ENCODE data around the gene DEDD. TPM values are rescaled to one million over a fixed set of nuclear protein-coding genes. Genes with fewer than 3 reads are reported as not detected.
A peak's percentile ranks its signal among the peaks of the same experiment; 100 is the strongest.

The DEDD gene
- total and polyA plus RNA-seq, 2 of the 13 experiments (the other 11 are each of a cell fraction or from before 2014, with no cell fraction given) = 12.6 to 27.8 TPM

- TF ChIP-seq KLF11 (CRISPR knock-in tag; IDR thresholded peaks at IDR 0.05) = no peak
- TF ChIP-seq NFATC3 (CRISPR knock-in tag; IDR thresholded peaks at IDR 0.05) = no peak
- no peak for TF ChIP-seq ZBTB39 (CRISPR knock-in tag; IDR thresholded peaks at IDR 0.05)
- TF ChIP-seq ZNF549 (CRISPR knock-in tag; IDR thresholded peaks at IDR 0.05) = no peak
- no peak; the same call in 1 of the 2 replicates for TF ChIP-seq ZNF121 (CRISPR knock-in tag; IDR thresholded peaks at IDR 0.05)
- TF ChIP-seq IRF1 (CRISPR knock-in tag; IDR thresholded peaks at IDR 0.05; ENCODE audit: low read depth) = no peak
- peak; percentile 63; the same call in 1 of the 2 replicates for TF ChIP-seq NAIF1 (CRISPR knock-in tag; IDR thresholded peaks at IDR 0.05; ENCODE audit: borderline replicate concordance)
- TF ChIP-seq SRF (IDR thresholded peaks at IDR 0.05; ENCODE audit: low read depth, low read length) = no peak
- TF ChIP-seq ZNF326 (CRISPR knock-in tag; IDR thresholded peaks at IDR 0.05; ENCODE audit: borderline replicate concordance) = no peak
- TF ChIP-seq ZSCAN21 (CRISPR knock-in tag; IDR thresholded peaks at IDR 0.05; ENCODE audit: borderline replicate concordance) = no peak
- no peak for TF ChIP-seq ZNF296 (CRISPR knock-in tag; conservative IDR thresholded peaks at IDR 0.05)
- TF ChIP-seq ZGPAT (CRISPR knock-in tag; IDR thresholded peaks at IDR 0.05) = peak; percentile 78; the same call in 1 of the 2 replicates
- TF ChIP-seq JDP2 (CRISPR knock-in tag; IDR thresholded peaks at IDR 0.05; ENCODE audit: borderline replicate concordance) = no peak
- TF ChIP-seq IRX3 (CRISPR knock-in tag; IDR thresholded peaks at IDR 0.05; ENCODE audit: borderline replicate concordance, low read depth) = no peak
- no peak for TF ChIP-seq ZNF530 (CRISPR knock-in tag; IDR thresholded peaks at IDR 0.05; ENCODE audit: low read depth)
- no peak for TF ChIP-seq ZNF674 (CRISPR knock-in tag; IDR thresholded peaks at IDR 0.05; ENCODE audit: low read depth)
- no peak for TF ChIP-seq ZNF556 (CRISPR knock-in tag; IDR thresholded peaks at IDR 0.05; ENCODE audit: borderline replicate concordance)
- TF ChIP-seq YY1 (IDR thresholded peaks at IDR 0.05; ENCODE audit: insufficient read depth, insufficient replicate concordance, low read depth, low read length) = peak; percentile 97
- TF ChIP-seq ZNF614 (CRISPR knock-in tag; IDR thresholded peaks at IDR 0.05; ENCODE audit: borderline replicate concordance) = peak; percentile 31; the same call in 1 of the 2 replicates
- peak; percentile 82 for TF ChIP-seq HOXA5 (CRISPR knock-in tag; IDR thresholded peaks at IDR 0.05)
- no peak; the same call in 1 of the 2 replicates for TF ChIP-seq ZNF124 (CRISPR knock-in tag; IDR thresholded peaks at IDR 0.05)
- TF ChIP-seq ZNF430 (CRISPR knock-in tag; IDR thresholded peaks at IDR 0.05) = 0 out of 2 replicates have a peak, but pooled peaks have one; percentile 79
- peak; percentile 71; the same call in 1 of the 2 replicates for TF ChIP-seq ZNF275 (CRISPR knock-in tag; IDR thresholded peaks at IDR 0.05; ENCODE audit: borderline replicate concordance)
- TF ChIP-seq MXD1 (CRISPR knock-in tag; IDR thresholded peaks at IDR 0.05) = peak; percentile 76; the same call in 1 of the 2 replicates
Measured at GRCh38 chr1:161117759-161118581, 14.5 kb downstream of the DEDD start, which contains the start of the genes NIT1 and PFDN2 (continued).

Data from HepG2 (cell line).